GM21576 (cell line): ENCODE results near the gene BTD.
"Not testable (repeated sequence)": the region's sequence is repeated elsewhere in the genome, so short reads cannot be mapped to it uniquely, and the experiment has no call there.

Experiments used
- ATAC-seq: cut with Tn5 transposase; IDR thresholded peaks from one replicate; pipeline ENCODE4 v1.9.1; 2021; ENCODE audit warnings: mild to moderate bottlenecking, moderate library complexity; ENCODE audit not compliant: unreplicated experiment

Gene BTD

DNA sequence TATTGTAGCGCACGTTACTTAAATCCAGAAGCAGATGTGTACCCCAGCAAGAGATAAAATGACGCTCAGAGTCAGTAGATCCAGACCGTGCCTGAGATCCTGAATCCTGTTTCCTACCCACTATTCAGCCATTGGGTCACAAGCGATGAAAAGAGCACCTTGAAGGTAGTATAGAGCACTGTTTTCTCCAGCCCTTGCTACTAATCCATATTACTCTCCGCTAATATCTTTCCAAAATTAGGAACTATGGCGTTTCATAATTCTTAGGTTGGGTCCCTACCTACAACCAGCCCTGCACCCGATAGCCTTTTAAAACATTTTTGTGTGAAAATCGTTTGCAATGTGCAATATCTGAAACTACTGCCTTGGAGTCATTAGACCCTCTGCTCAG, 596 bp downstream of the BTD start:
- peak; percentile 13 for ATAC-seq

DNA sequence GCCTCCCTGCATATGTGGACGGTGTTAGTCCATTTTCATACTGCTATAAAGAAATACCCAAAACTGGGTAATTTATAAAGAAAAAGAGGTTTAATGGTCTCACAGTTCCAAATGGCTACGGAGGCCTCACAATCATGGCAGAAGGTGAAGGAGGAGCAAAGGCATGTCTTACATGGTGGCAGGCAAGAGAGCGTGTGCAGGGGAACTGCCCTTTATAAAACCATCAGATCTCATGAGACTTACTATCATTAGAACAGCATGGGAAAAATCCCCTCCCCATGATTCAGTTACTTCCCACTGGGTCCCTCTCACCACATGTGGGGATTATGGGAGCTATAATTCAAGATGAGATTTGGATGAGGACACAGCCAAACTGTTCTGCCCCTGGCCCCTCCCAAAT, 1.3 kb downstream of the BTD start:
- ATAC-seq: not testable (repeated sequence)

DNA sequence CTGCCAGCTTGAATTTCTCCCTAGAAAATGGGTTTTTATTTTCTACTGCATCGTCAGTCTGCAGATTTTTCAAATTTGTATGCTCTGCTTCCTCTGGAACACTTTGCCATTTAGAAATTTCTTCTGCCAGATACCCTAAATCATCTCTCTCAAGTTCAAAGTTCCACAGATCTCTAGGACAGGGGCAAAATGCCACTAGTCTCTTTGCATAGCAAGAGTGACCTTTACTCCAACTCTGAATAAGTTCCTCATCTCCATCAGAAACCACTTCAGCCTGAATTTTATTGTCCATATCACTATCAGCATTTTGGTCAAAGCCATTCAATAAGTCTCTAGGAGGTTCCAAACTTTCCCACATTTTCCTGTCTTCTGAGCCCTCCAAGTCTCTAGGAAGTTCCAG, 3.0 kb downstream of the BTD start:
- ATAC-seq: not testable (repeated sequence)

DNA sequence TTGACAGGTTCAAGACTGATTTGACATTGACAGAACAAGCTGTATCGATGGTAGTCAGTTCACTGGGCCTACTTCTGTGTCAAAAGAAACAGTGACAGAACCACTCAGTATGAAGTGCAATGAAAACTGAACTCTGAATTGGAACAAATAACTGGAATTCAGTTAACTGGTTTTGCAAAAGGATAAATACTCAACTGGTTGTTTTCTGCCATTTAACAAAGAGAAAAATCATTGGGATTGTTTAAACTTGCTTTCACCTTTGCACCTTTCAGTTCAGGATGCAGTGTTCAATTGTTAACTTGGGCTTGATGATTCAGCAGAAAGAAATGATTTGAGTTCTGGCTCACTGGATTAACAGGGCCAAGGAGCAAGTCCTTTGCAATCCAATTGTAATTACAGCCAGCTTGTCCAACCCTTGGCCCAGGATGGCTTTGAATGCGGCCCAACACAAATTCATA, 4.9 kb downstream of the BTD start:
- no peak for ATAC-seq

DNA sequence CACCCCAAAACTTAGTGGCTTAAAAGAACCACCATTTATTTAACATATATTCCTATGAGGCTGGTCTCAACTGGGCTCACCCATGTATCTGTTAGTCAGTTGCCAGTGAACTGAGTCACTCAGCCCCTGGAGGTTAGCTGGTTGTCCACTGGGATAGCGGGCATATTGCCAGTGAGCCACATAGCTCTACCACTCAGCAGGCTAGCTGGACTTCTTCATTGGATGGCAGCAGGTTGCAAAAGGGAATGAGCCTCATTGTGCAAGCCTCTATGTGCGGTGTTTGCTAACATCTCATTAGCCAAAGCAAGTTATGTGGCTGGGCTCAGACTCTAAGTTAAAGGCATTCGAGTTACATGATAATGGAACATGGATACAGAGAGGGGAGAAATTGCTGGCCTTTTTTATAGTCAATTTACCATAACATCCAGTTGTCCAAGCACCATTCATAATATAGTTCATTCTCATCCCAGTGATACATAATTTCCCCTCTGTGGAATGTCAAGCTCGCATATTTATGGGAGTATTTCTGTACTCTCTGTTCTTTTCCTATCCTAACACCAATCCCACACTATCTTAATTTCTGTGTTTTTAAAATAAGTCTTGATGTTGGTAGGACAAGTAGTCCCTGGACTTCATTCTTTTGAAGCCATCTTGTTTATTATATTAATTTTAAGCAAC, 8.7 kb downstream of the BTD start:
- ATAC-seq: no peak

DNA sequence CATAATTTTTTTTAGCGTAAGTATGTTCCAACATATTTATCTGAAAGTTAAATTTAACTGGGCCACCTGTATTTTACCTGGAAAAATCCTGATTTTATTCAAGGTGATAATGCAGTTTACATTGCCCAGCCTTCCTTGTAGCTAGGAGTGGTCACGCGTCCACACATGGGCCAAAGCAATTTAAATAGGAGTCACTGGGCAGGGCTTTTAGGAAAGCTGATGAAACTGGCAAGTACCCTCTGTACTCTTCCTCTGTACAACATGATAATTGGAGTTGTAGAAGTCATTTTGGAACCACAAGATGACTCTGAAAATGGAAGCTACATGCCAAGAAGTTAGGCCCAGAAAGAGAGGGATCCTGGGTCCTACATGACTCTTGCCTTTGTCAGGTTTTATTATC, 9.5 kb downstream of the BTD start:
- no peak for ATAC-seq

DNA sequence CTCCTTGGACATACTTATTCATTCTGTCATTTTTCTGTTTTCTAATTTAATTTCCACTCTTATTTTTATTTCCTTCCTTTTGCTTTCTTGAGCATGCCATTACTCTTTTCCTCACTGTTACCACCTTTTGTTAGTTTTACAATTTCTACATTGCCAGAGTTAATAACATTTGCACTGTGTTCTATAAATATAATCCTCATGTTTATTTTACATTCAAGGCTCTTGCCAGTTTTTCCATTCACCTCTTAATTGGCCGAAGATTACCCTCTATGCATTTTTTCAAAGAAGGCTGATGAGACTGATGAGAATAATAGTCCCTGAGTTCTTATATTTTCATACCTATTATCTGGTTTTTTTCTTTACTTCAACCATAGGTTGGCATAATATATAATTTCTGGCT, 10.5 kb downstream of the BTD start:
- ATAC-seq: no peak

DNA sequence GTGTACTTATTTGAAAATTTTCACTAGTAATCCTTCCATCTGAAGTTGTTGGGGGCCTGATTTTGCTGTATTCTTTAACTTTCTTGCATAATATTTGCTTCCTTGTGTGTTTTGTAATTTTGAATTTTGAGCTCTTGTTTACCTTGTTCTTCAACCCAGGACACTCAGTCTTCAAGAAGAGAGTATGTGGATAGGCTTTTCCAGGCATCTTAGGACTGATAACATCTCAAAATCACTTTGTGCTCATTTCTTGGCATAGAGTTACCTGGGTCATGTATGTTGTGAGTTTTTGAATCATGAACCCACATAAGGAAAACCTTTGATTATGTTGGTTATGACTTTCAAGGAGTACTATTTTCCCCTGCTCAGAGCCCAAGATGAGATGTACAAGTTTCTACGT, 13.4 kb downstream of the BTD start:
- no peak for ATAC-seq

DNA sequence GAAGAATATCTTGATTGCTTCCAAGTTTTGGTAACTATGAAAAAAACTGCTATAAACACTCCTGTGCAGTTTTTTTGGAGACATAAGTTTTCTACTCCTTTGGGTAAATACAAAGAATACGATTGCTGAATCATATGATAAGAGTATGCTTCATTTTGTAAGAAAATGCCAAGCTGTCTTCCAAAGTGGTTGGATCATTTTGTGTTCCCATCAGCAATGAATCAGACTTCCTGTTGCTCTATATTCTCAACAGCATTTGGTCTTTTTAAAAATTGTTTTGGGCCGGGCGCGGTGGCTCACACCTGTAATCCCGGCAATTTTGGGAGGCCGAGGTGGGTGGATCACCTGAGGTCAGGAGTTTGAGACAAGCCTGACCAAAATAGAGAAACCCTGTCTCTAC, 14.5 kb downstream of the BTD start:
- no peak for ATAC-seq

DNA sequence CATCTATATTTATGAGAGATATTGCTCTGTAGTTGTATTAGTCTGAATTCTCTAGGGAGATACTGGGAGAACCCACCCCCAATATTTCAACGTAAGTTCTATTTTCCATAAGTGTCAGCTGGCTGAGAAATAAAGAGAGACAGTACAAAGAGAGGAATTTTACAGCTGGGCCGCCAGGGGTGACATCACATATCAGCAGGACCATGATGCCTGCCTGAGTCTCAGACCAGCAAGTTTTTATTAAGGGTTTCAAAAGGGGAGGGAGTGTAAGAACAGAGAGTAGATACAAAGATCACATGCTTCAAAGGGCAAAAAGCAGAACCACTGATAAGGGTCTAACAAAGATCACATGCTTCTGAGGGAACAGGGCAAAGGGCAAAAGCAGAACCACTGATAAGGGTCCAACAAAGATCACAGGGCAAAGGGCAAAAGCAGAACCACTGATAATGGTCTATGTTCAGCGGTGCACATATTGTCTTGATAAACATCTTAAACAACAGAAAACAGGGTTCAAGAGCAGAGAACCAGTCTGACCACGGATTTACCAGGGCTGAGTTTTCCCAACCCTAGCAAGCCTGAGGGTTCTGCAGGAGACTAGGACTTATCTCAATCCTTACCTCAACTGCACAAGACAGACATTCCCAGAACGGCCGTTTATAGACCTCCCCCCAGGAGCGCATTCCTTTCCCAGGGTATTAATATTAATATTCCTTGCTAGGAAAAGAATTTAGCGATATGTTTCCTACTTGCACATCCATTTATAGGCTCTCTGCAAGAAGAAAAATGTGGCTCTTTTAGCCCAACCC, 18.3 kb downstream of the BTD start:
- not testable (repeated sequence) for ATAC-seq

DNA sequence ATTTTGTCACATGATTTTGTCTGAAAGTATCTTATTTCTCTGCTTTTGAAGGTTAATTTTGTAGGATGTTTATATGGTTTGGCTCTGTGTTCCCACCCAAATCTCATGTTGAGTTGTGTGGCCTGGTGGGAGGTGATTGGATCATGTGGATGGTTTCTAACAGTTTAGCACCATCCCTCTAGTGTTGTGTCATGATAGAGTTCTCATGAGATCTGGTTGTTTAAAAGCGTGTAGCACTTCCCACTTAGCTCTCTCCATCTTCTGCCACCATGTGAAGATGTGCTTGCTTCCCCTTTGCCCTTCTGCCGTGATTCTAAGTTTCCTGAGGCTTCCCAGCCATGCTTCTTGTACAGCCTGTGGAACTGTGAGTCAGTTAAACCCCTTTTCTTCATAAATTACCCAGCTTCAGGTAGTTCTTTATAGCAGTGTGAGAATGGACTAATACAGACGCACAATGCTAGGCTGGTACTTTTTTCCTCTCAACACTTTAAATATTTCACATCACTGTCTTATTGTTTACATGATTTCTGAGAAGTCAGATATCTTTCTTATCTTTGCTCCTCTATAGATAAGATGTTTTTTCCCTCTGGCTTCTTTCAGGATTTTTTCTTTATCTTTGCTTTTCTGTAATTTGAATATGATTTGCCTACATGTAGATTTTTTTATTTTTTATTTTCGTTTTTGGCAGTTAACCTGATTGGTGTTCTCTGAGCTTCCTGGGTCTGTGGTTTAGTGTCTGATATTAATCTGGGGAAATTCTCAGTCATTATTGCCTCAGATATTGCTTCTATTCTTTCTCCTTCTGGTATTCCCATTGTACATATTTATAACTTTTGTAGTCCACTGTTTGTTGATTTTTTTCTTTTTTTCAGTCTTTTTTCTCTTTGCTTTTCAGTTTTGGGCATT, 22.2 kb downstream of the BTD start:
- ATAC-seq: no peak

DNA sequence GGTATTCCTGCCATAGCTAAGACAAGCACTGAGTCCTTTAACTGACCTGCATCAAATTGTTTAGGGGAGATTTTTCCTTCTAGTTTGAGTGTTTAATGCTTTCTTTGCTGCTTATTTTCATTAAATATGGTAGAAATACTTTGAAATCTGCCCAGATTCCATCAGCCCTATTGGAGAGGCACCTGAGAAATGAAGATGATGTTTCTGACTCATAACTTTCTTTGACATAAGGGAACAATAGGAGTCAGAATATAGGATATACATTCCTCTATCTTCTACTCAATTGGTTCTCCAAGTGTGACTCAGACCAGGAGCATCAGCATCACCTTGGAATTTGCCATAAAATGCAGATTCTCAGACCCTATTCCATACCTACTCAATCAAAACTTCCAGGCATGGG, 27.4 kb downstream of the BTD start:
- no peak for ATAC-seq

DNA sequence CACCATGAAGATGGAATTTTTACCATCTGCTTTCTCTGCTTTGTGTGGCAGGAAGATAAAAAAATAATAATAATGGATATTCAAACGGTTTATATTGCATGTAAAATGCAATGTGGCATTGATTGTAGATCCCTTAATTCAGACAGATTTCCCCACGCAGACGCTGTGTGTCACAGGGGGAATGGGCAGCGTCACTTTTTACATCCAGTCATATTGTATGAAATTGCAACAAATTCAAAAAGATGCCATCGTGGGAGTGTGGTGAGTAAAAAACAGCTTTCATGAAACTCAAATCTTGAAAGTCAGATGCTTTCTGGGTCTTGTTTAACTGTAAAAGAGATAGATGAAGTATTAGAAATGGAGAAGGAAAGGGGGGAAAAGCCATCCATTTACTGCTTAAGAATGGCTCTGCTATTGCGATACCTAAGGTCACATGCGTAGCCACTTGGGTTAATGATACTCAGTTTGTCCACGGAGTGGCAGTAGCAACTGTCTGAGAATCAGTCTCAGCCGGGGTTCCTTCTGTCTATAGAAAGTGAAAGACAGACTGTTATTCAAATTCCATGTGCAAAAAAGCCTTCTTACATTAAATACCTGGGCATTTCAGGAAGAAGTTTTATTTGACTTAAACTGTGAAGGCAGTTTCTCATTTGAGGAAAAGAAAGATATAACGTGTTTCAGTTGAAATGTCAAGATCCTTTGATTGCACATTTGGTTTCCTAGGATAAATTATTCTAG, 28.5 kb downstream of the BTD start:
- peak; percentile 96 for ATAC-seq

DNA sequence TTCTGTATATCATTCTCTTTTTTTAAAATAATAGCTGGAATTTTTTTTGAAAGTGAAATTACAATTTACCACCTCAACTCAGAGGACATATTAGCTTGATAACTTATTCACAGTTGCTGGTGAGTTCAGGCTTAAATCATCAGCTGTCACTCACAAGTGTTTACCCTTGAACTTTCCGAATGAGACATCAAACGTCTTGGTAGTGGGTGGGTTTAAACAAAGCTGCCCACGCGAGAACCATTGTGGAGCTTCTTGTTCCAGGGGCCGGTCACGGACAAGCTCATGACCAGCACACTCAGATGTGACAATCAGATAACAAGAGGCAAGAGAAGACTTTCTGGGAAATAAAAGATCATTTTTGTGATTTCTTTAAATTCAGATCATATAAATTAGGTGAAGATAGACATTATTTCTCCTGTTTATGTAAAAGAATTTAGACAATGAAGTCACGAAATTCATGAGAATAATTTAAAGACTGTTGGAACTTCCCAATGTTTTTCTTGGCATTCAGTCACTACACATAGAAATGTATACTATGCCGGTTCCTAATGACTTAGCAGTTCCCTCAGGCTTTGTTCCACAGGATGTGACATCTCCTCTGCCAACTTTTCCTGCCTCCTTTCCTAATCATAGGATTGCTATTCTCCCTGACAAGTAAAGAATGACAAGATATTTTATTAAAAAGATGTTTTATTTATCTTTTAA, 29.3 kb downstream of the BTD start:
- ATAC-seq: peak; percentile 21

DNA sequence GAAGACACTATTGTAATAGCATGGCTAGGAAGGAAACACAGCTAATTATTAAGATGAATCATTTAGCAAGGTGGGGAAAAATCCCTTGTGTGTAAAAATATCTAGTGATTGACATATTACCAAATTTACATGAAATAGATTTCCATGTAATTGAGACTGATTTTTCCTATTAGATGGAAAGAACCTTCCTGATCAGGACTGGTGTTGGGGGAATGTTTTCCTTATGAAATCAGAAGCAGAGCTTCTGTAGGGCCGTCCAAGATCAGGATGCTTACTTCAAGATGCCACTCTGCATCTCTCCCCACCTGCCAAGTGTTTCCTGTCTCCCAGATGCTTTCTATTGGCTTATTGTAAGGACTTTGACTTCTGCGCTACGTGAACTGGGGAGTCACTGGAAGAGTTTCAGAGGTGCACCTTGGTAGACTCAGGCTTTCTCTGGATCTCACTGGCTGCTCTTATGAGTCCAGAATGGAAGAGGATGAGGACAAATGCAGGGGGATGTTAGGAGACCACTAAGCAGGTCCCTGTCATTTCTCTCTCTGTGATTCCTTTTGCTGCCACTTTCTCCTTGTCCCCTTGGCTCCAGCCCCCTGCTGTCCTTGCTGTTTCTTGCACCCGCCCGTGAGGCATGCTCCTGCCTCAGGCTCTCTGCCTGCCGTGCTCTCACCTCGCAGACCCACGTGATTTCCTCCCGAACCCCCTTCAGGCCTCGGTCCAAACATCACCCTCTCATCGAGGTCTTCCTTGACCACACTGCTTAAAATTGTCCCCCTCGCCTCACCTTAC, 30.1 kb downstream of the BTD start:
- ATAC-seq: no peak

DNA sequence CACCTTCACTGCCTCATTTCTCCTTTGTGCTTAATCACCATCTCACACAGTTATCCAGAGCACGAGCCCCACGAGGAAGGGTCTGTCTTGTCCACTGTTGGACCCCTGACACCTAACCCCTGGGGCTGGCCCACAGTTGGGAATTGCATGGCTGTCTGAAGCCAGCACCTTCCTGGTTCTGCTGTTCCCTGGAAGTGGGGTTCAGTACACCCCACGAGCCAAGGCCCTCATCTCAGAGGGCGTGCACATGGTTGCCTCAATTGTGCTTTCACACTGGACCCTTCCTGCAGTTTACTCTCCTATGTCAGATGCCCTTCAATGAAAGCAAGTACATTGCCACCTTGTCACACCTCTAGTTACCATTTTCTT, 30.7 kb downstream of the BTD start:
- no peak for ATAC-seq

DNA sequence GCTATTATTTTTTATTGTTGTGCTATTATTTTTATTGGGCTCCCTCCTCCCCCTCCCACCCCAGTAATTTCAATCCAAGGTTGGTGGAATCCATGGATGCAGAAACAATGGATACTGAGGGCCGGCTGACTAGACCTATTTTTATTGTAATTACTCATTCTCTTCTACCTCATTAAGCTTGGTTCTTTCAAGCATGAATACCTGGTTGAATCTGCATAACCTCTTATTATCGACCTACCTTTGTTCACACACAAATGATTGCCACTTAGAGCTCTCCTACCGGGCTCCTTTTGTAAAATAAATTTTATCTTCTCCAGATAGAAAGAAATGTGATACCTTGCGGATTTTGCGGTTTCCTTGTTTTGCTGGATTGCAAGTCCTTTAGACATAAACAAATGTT, 31.6 kb downstream of the BTD start:
- no peak for ATAC-seq

DNA sequence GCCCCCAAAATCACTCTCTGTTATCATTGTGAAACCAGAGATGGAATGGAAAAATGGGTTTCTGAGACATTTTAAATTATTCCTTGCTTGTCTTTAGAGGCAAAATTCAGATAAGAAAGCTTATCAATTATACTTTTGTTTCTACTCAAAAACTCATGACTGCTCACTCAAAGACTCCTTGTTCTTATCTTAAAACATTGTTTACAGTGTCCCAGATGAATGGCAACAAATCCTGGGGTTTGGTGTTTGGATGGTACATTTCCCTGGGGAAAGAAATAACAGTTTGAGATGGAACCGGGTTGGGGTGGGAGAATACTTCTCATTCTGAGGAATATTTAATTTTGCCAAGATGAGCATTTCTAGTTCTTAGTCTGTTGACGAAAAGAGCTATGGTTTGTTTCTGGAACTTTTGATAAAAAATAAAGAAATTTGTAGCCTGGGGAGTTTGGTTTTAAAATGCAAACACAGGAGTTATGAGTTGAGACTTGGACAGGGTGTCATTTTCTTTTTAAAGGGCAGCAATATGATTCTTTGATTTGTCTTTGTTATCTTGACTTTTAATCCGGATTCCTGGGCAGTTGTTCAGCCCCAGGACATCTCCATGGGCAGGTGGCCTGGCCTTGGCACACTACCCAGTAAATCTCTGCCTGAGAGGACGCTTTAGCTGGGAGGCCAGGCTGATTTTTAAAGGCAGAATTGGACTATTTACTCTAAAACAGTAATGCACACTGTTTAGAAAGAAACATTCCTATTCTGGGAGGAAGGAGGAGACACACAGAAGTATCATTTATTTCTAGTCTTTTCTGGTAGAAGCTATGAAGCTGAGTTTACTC, 32.4 kb downstream of the BTD start:
- ATAC-seq: no peak

DNA sequence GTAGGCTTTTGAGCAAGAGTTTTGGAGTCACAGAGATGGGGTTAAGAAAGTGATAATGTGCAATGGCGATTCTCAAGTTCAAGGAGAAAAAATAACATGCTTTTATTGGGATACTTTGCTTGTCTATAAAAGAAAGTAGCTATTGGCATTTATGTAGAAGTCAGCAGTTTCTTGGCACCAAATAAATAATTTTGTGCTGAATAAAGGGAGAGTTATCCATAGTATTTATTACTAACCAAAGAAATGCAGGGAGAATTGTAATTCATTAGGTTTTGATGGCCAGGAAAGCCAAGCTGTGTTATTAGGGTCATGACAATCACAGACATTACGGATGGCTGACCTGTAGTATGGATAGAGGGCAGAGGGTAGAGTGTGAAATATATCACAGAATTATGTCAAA, 33.1 kb downstream of the BTD start:
- ATAC-seq: no peak
